Karpas-422 (cell line): ENCODE data around the gene FCER2. TPM values are rescaled to one million over a fixed set of nuclear protein-coding genes. Genes with fewer than 3 reads are reported as not detected.

Experiments used
- DNase-seq: peaks from one replicate; pipeline ENCODE4 v3.0.0-alpha.2; 2015
- H2AFZ ChIP-seq: fragments of 200-600 bp; sonication (generic); 2 replicates; pipeline ENCODE4 v1.6.1; 2014; ENCODE audit warnings: antibody characterized with exemption, low read length, mixed read lengths
- H3K27ac ChIP-seq: fragments of 200-600 bp; sonication (generic); 2 replicates; pipeline ENCODE4 v1.5.1; 2014; ENCODE audit warnings: mild to moderate bottlenecking, low read length, moderate library complexity
- H3K27me3 ChIP-seq: fragments of 200-600 bp; sonication (generic); 2 replicates; pipeline ENCODE4 v1.6.1; 2014; ENCODE audit warnings: low read length, mixed read lengths
- H3K36me3 ChIP-seq: fragments of 200-600 bp; sonication (generic); 2 replicates; pipeline ENCODE4 v1.6.1; 2014; ENCODE audit warnings: low read length, mixed read lengths; ENCODE audit not compliant: insufficient read depth
- H3K4me1 ChIP-seq: fragments of 200-600 bp; sonication (generic); 2 replicates; pipeline ENCODE4 v1.6.1; 2014; ENCODE audit warnings: mild to moderate bottlenecking, low read length, mixed read lengths
- H3K4me2 ChIP-seq: fragments of 200-600 bp; sonication (generic); 2 replicates; pipeline ENCODE4 v1.6.1; 2014; ENCODE audit warnings: low read length, low read depth, mild to moderate bottlenecking; ENCODE audit not compliant: poor library complexity, severe bottlenecking
- H3K4me3 ChIP-seq: fragments of 200-600 bp; sonication (generic); 2 replicates; pipeline ENCODE4 v1.5.1; 2014; ENCODE audit warnings: mild to moderate bottlenecking, antibody characterized with exemption, low read length, mixed read lengths
- H3K79me2 ChIP-seq: fragments of 200-600 bp; sonication (generic); 2 replicates; pipeline ENCODE4 v1.6.1; 2014; ENCODE audit warnings: mild to moderate bottlenecking, low read length, mixed read lengths
- H3K9ac ChIP-seq: fragments of 200-600 bp; sonication (generic); 2 replicates; pipeline ENCODE4 v1.6.0; 2014; ENCODE audit warnings: low read length
- H3K9me2 ChIP-seq: fragments of 200-600 bp; sonication (generic), shearing (Covaris generic); replicated peaks from 2 replicates; pipeline ENCODE4 v1.6.0; 2014; ENCODE audit warnings: mild to moderate bottlenecking, low read length, moderate library complexity; ENCODE audit not compliant: insufficient read depth
- H3K9me3 ChIP-seq: fragments of 300-700, 200-600 bp; sonication (generic); 2 replicates; pipeline ENCODE4 v1.6.1; 2014; ENCODE audit warnings: low read length, mixed read lengths
- H4K20me1 ChIP-seq: fragments of 200-600 bp; sonication (generic); 2 replicates; pipeline ENCODE4 v1.6.1; 2014; ENCODE audit warnings: mild to moderate bottlenecking, antibody characterized with exemption, low read length, low read depth; ENCODE audit not compliant: insufficient read depth
- total RNA-seq: library from RNA; depleted of rRNA; stranded (reverse); fragments of >200 nt; shearing (Covaris generic); gene quantifications from 2 replicates; pipeline ENCODE4 v1.2.3, GENCODE V29; 2014; ENCODE audit warnings: low replicate concordance; rRNA removed

Gene FCER2
- total RNA-seq, 1 experiment from 2014 or later, result not detected

DNA sequence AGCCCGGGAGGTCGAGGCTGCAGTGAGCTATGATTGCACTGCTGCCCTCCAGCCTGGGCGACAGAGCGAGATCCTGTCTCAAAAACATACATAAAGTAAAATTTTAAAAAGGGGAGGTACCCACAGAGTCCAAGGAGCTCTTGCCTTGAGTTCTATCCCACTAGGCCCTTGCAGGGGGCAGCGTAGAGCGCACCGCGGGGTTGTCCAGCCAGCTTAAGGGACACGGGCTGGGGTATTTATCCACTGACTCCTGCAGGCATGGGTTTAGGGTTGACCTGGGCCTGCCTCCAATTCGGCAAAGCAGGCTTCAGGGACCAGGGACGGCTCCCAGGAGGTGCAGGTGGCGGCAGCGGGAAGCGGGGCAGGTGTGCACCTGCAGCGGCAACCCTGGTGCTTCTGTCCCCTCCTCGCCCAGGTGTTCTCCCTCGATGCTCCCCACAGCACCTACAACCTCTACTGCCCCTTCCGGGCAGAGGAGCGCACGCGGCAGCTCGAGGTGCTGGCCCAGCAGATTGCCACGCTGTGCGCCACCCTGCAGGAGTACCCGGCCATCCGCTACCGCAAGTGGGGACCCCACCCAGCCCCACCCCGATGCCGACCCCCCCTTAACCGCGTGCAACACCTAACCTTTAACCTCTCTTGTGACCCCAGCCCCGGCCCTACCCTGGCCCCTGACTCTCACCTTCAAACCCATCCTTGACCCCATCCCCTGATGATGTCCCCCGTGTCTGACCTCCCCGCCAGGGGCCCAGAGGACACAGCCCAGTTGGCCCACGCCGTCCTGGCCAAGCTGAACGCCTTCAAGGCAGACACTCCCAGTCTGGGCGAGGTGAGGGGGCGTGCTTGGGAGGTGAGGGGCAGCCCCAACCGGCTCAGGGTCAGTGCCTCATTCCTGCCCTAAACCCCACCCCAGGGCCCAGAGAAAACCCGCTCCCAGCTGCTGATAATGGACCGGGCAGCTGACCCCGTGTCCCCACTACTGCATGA is 60.3 kb downstream of the FCER2 start:
- no peak overlapping the region for H3K4me2 ChIP-seq
- H3K4me1 ChIP-seq, result peaks cover 10% of the 10 kb centered on the region
- no peak overlapping the region for H2AFZ ChIP-seq
- no peak for DNase-seq
- no peaks in the 10 kb centered on the region; the same call in 1 of the 2 replicates for H4K20me1 ChIP-seq
- H3K9ac ChIP-seq, result no peak overlapping the region
- H3K27me3 ChIP-seq, result no peaks in the 10 kb centered on the region
- H3K36me3 ChIP-seq, result no peaks in the 10 kb centered on the region; the same call in 1 of the 2 replicates
- no peak overlapping the region for H3K4me3 ChIP-seq
- H3K27ac ChIP-seq, result no peak overlapping the region
- no peaks in the 10 kb centered on the region for H3K9me3 ChIP-seq
- no peaks in the 10 kb centered on the region for H3K9me2 ChIP-seq
- peaks cover 20% of the 10 kb centered on the region for H3K79me2 ChIP-seq

DNA sequence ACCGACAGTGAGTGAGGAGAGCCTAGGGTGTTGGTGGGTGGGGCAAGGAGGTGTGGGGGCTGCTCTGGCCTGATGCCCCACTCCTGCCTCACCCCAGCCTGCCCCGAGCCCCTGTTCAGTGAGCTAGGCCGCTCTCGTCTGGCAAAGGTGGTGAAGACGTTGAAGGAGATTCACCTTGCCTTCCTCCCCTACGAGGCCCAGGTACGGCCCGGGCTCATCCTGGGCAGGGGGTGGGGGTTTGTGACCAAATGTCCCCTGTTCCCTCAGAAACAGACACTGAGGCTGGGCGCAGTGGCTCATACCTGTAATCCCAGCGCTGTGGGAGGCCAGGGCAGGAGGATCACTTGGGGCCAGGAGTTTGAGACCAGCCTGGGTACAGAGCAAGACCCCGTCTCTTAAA is 61.1 kb downstream of the FCER2 start:
- Histone ChIP-seq H3K27me3 (no peaks in the 10 kb centered on the region), H3K79me2 (peaks cover 20% of the 10 kb centered on the region)

DNA sequence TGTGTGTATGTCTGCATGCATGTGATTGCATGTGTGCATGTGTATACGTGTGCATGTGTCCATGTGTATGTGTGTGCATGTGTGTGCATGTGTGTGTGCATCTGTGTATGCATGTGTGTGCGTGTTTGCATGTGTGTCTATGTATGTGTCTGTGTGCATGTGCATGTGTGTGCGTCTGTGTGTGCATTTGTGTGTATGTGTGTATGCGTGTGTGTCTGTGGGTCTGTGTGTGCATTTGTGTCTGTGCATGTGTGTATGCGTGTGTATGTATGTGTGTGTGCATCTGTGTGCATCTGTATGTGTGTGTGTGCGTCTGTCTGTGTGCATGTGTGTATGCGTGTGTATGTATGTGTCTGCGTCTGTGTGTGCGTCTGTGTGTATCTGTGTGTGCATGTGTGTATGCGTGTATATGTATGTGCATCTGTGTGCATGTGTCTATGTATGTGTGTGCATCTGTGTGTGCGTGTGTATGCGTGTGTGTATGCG is 62.0 kb downstream of the FCER2 start:
- no peak overlapping the region for H3K4me2 ChIP-seq
- no peaks in the 10 kb centered on the region for H3K9me2 ChIP-seq
- no peak for DNase-seq
- no peaks in the 10 kb centered on the region for H3K9me3 ChIP-seq
- H4K20me1 ChIP-seq, result no peaks in the 10 kb centered on the region; the same call in 1 of the 2 replicates
- H3K4me1 ChIP-seq, result peaks cover 11% of the 10 kb centered on the region
- H3K27me3 ChIP-seq, result no peaks in the 10 kb centered on the region
- no peak overlapping the region for H3K27ac ChIP-seq
- H3K79me2 ChIP-seq, result peaks cover 20% of the 10 kb centered on the region
- H3K36me3 ChIP-seq, result no peaks in the 10 kb centered on the region; the same call in 1 of the 2 replicates
- H2AFZ ChIP-seq, result no peak overlapping the region
- H3K9ac ChIP-seq, result no peak overlapping the region
- H3K4me3 ChIP-seq, result no peak overlapping the region

More for the DNA sequence above, 61.1 kb downstream of the FCER2 start:
- peaks cover 11% of the 10 kb centered on the region for H3K4me1 ChIP-seq
- DNase-seq, result no peak
- no peak overlapping the region for H3K4me2 ChIP-seq
- H2AFZ ChIP-seq, result no peak overlapping the region
- H3K36me3 ChIP-seq, result no peaks in the 10 kb centered on the region; the same call in 1 of the 2 replicates
- H3K4me3 ChIP-seq, result no peak overlapping the region
- H3K9ac ChIP-seq, result no peak overlapping the region
- H3K9me2 ChIP-seq, result no peaks in the 10 kb centered on the region
- no peaks in the 10 kb centered on the region for H3K9me3 ChIP-seq
- H3K27ac ChIP-seq, result no peak overlapping the region
- no peaks in the 10 kb centered on the region; the same call in 1 of the 2 replicates for H4K20me1 ChIP-seq

DNA sequence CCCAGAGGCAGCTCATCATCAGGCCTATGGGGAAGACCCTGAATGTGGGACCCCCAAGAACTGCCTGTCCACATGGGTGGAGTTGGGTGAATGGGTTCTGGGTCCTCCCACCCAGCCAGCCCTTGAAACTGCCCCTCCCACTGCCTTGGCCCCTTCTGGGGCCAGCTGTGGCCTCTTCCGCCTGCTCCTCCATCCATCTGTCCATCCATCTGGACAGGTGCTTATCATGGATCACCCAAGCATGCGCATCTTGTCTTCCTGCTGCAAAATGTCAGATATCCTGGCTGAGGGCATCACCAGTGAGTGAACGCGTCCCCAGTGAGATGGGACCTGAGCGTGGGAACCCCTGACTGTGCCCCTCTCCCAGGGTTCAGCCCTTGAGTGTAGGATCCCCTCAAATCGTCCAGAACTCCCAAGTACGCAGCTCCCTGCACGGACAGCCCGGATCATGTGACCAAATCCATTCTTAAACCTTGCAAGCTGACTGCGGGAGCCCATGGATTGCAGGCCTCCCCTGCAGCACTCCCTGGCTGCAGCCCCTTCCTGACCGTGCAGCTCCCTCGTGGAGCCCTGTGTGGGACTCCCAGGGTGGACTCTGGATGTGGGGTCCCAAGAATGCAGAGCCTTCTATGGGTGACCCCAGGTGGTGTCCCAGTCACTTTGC is 63.0 kb downstream of the FCER2 start:
- Histone ChIP-seq H3K9ac (no peak overlapping the region), H3K27ac (no peak overlapping the region), H4K20me1 (no peaks in the 10 kb centered on the region), H2AFZ (no peak overlapping the region), H3K9me3 (no peaks in the 10 kb centered on the region), H3K27me3 (no peaks in the 10 kb centered on the region), H3K9me2 (no peaks in the 10 kb centered on the region), H3K79me2 (peaks cover 20% of the 10 kb centered on the region), H3K4me2 (no peak overlapping the region), H3K4me3 (no peak overlapping the region), H3K36me3 (no peaks in the 10 kb centered on the region; the same call in 1 of the 2 replicates), H3K4me1 (peaks cover 11% of the 10 kb centered on the region)
- no peak for DNase-seq

Other genes with a start within 250 kb of the FCER2 start
- 1.0 and 1.8 TPM in 2 replicates for gene PEX11G, start 213.1 kb downstream of the FCER2 start, total RNA-seq
- gene ZNF358, start 186.0 kb downstream of the FCER2 start, total RNA-seq, result not detected in 2 replicates
- 1.9 and 3.9 TPM in 2 replicates for gene MCOLN1, start 179.5 kb downstream of the FCER2 start, total RNA-seq
- gene PNPLA6, start 166.4 kb downstream of the FCER2 start, total RNA-seq, result 65.8 and 121 TPM in 2 replicates
- 0.36 TPM in 1 of 2 replicates, not detected in the other for gene CAMSAP3, start 106.3 kb downstream of the FCER2 start, total RNA-seq
- 20.2 and 36.2 TPM in 2 replicates for gene XAB2, start 72.6 kb downstream of the FCER2 start, total RNA-seq
- 15.5 and 51.5 TPM in 2 replicates for gene PET100, start 72.3 kb downstream of the FCER2 start, total RNA-seq
- gene PCP2, start 68.4 kb downstream of the FCER2 start, total RNA-seq, result 0.65 TPM in 1 of 2 replicates, not detected in the other
- gene STXBP2, start 65.0 kb downstream of the FCER2 start, total RNA-seq, result 36.5 and 61.3 TPM in 2 replicates
- not detected in 2 replicates for gene RETN, start 33.1 kb downstream of the FCER2 start, total RNA-seq
- not detected in 2 replicates for gene MCEMP1, start 25.0 kb downstream of the FCER2 start, total RNA-seq
- 52.1 and 116 TPM in 2 replicates for gene TRAPPC5, start 21.3 kb downstream of the FCER2 start, total RNA-seq
- not detected in 2 replicates for gene CLEC4G, start 30.0 kb upstream of the FCER2 start, total RNA-seq
- not detected in 2 replicates for gene CD209, start 45.4 kb upstream of the FCER2 start, total RNA-seq
- gene CLEC4M, start 61.1 kb upstream of the FCER2 start, total RNA-seq, result not detected in 2 replicates
- 6.0 and 8.9 TPM in 2 replicates for gene EVI5L, start 128.1 kb upstream of the FCER2 start, total RNA-seq
- not detected in 2 replicates for gene PRR36, start 172.3 kb upstream of the FCER2 start, total RNA-seq
- gene LRRC8E, start 186.4 kb upstream of the FCER2 start, total RNA-seq, result not detected in 2 replicates
- 10.4 and 14.4 TPM in 2 replicates for gene MAP2K7, start 201.7 kb upstream of the FCER2 start, total RNA-seq
- not detected in 2 replicates for gene TGFBR3L, start 212.7 kb upstream of the FCER2 start, total RNA-seq
- gene SNAPC2, start 218.2 kb upstream of the FCER2 start, total RNA-seq, result 9.8 and 22.0 TPM in 2 replicates
- 0.18 TPM in 1 of 2 replicates, not detected in the other for gene CTXN1, start 224.0 kb upstream of the FCER2 start, total RNA-seq
- gene TIMM44, start 241.5 kb upstream of the FCER2 start, total RNA-seq, result 43.7 and 53.1 TPM in 2 replicates